Endothelial cell of umbilical vein (primary cell): Measurements from ENCODE around the gene HIVEP3. TPM values are rescaled to one million over a fixed set of nuclear protein-coding genes. Genes with fewer than 3 reads are reported as not detected.

Experiments used
- BruUV-seq: library from RNA; stranded (reverse); fragments of 400-500 nt; replicated peaks from 2 replicates; lab custom pipeline; 2021; lab: Mats Ljungman, UMichigan
- CTCF ChIA-PET: fragments of 300-600, 350-600 bp; sonication (Branson Sonifier 250); formaldehyde crosslinking; loops from one replicate; lab custom pipeline; 2021; ENCODE audit warnings: antibody characterized with exemption, inconsistent platforms; lab: Charles Lee
- POLR2A ChIA-PET: fragments of 300-600, 350-600 bp; sonication (Branson Sonifier 250); formaldehyde crosslinking; loops from one replicate; lab custom pipeline; 2021; ENCODE audit warnings: antibody characterized with exemption, inconsistent platforms; lab: Charles Lee
- DNase-seq: peaks from one replicate; pipeline ENCODE4 v3.0.0-alpha.2; 2011; ENCODE audit warnings: low read depth, low spot score
- FAIRE-seq: peaks from 2 replicates; lab custom pipeline; 2011; peaks lifted over from hg19 to GRCh38; lab: Jason Lieb, UNC
- H2AFZ ChIP-seq: 2 replicates; pipeline ENCODE4 v1.6.0; 2012; ENCODE audit warnings: low read depth, low read length, control low read depth, inconsistent platforms
- H3K27ac ChIP-seq: 2 replicates; pipeline ENCODE4 v1.5.1; 2011; ENCODE audit warnings: low read depth, mild to moderate bottlenecking, control low read depth, low read length, moderate library complexity; ENCODE audit not compliant: insufficient read depth
- H3K27me3 ChIP-seq, 2 experiments: 2 replicates each; pipeline versions ENCODE4 v1.6.0 to v1.6.1; 2011; ENCODE audit warnings: low read length in 2 of 2, mixed read lengths in 1 of 2; ENCODE audit not compliant: control insufficient read depth in 2 of 2, insufficient read depth in 2 of 2
- H3K36me3 ChIP-seq, 2 experiments: 2 replicates in 1 of 2; 3 replicates in 1 of 2; pipeline ENCODE4 v1.5.1; 2011; ENCODE audit warnings: low read length in 2 of 2, mild to moderate bottlenecking in 1 of 2, moderate library complexity in 1 of 2; ENCODE audit not compliant: control insufficient read depth in 2 of 2, insufficient read depth in 2 of 2; ENCODE audit errors: extremely low read depth in 1 of 2
- H3K4me1 ChIP-seq: 3 replicates; pipeline ENCODE4 v1.5.1; 2011; ENCODE audit warnings: mild to moderate bottlenecking, low read length; ENCODE audit not compliant: control insufficient read depth, insufficient read depth; ENCODE audit errors: extremely low read depth
- H3K4me2 ChIP-seq: 2 replicates; pipeline ENCODE4 v1.6.1; 2011; ENCODE audit warnings: low read length, control low read depth, mixed read lengths; ENCODE audit not compliant: insufficient read depth
- H3K4me3 ChIP-seq, 3 experiments: fragments of 200-600 bp in 1 of 3; sonication (generic), shearing (Covaris generic) in 1 of 3; replicated peaks in 1 of 3; 2 replicates each; pipeline ENCODE4 v1.5.1; 2011 to 2016; ENCODE audit warnings: control low read depth in 3 of 3, low read length in 3 of 3, mild to moderate bottlenecking in 2 of 3, inconsistent platforms in 1 of 3, low read depth in 1 of 3, moderate library complexity in 1 of 3; ENCODE audit not compliant: insufficient read depth in 1 of 3
- H3K79me2 ChIP-seq: 2 replicates; pipeline ENCODE4 v1.6.0; 2012; ENCODE audit warnings: low read length, inconsistent platforms; ENCODE audit not compliant: control insufficient read depth, insufficient read depth
- H3K9ac ChIP-seq: replicated peaks from 2 replicates; pipeline ENCODE3; 2011; ENCODE audit warnings: low read length, control low read depth; ENCODE audit not compliant: insufficient read depth; ENCODE audit errors: extremely low read depth
- H3K9me1 ChIP-seq: replicated peaks from 3 replicates; pipeline ENCODE4 v1.6.0; 2011; ENCODE audit warnings: mild to moderate bottlenecking, low read length; ENCODE audit not compliant: control insufficient read depth, insufficient read depth; ENCODE audit errors: extremely low read depth
- H3K9me3 ChIP-seq: replicated peaks from 2 replicates; pipeline ENCODE4 v1.5.1; 2012; ENCODE audit warnings: low read length, inconsistent platforms; ENCODE audit not compliant: control insufficient read depth, insufficient read depth
- H4K20me1 ChIP-seq: replicated peaks from 2 replicates; pipeline ENCODE3; 2011; ENCODE audit warnings: mild to moderate bottlenecking, low read length; ENCODE audit not compliant: control insufficient read depth, insufficient read depth; ENCODE audit errors: extremely low read depth
- EZH2 ChIP-seq: IDR thresholded peaks from 2 replicates; pipeline ENCODE4 v1.6.1; 2012; ENCODE audit warnings: borderline replicate concordance, low read depth, mild to moderate bottlenecking, moderate library complexity, low read length, inconsistent platforms; ENCODE audit not compliant: severe bottlenecking
- FOS ChIP-seq: IDR thresholded peaks from 2 replicates; pipeline ENCODE4 v1.6.1; 2011; ENCODE audit warnings: mild to moderate bottlenecking, low read length, moderate library complexity, borderline replicate concordance; ENCODE audit not compliant: insufficient read depth
- GATA2 ChIP-seq: IDR thresholded peaks from 2 replicates; pipeline ENCODE4 v1.7.0; 2011; ENCODE audit warnings: low read depth, mild to moderate bottlenecking, moderate library complexity, mixed read lengths, low read length; ENCODE audit not compliant: insufficient read length, insufficient read depth
- JUN ChIP-seq: IDR thresholded peaks from 2 replicates; pipeline ENCODE4 v1.6.1; 2011; ENCODE audit warnings: borderline replicate concordance, low read depth; ENCODE audit not compliant: insufficient read length, insufficient read depth
- MAX ChIP-seq: IDR thresholded peaks from 2 replicates; pipeline ENCODE4 v1.6.1; 2011; ENCODE audit not compliant: insufficient read depth, insufficient read length
- MYC ChIP-seq: IDR thresholded peaks from one replicate; pipeline ENCODE4 v1.6.1; 2011; ENCODE audit warnings: mild to moderate bottlenecking, low read depth, low read length
- POLR2A ChIP-seq: IDR thresholded peaks from 2 replicates; pipeline ENCODE4 v1.6.1; 2012; ENCODE audit warnings: low read depth, mild to moderate bottlenecking, control low read depth, low read length
- POLR2AphosphoS5 ChIP-seq: IDR thresholded peaks from 2 replicates; pipeline ENCODE4 v1.6.1; 2012; ENCODE audit warnings: low read depth, mild to moderate bottlenecking, control low read depth, low read length, moderate library complexity; ENCODE audit not compliant: insufficient read depth
- dilution Hi-C: fragments of 300-500 bp; cut with MboI; formaldehyde crosslinking; loops from one replicate; pipeline ENCODE4 v1.15.0; 2019; ENCODE audit warnings: low sequenced_read_pairs; ENCODE audit not compliant: extremely low pct_ligation_motif_present
- intact Hi-C: fragments of 100-400 bp; cut with micrococcal nuclease; formaldehyde crosslinking; loops from one replicate; pipeline ENCODE4 v1.10.0; 2022
- polyA plus RNA-seq, 4 experiments: library from polyadenylated mRNA; depleted of rRNA in 3 of 4; stranded (reverse) in 3 of 4; unstranded in 1 of 4; fragments of >200 nt; gene quantifications; 2 replicates each; pipeline versions ENCODE4 v1.2.1 to v1.2.3, GENCODE V29; 2011 to 2012; ENCODE audit warnings: missing spikeins in 1 of 4
- total RNA-seq: library from RNA; stranded (reverse); gene quantifications from 2 replicates; pipeline ENCODE4 v1.2.3, GENCODE V29; 2021
- TF ChIP-seq, protein P1 (sequence below), 2 donors: IDR thresholded peaks; 1 replicate in 1 of 2; 2 replicates in 1 of 2; pipeline ENCODE4 v1.5.1; 2011; ENCODE audit warnings: low read length in 2 of 2, mild to moderate bottlenecking in 2 of 2, moderate library complexity in 2 of 2, control low read depth in 1 of 2, inconsistent platforms in 1 of 2, low read depth in 1 of 2; ENCODE audit not compliant: insufficient read depth in 1 of 2; ENCODE audit errors: extremely low read depth in 1 of 2

The HIVEP3 gene
- total and polyA plus RNA-seq, 2 donors (not counting 3 experiments of a cell fraction or from before 2014, with no cell fraction given), result 3.4 to 4.0 TPM

- DNase-seq, result peak; percentile 75
- Histone ChIP-seq H3K4me1 (peaks cover 27% of the 10 kb centered on the region), H3K4me3 (no peak overlapping the region), H3K27me3 (no peaks in the 10 kb centered on the region), H3K36me3 (no peaks in the 10 kb centered on the region), H3K79me2 (no peaks in the 10 kb centered on the region), H3K9me3 (no peaks in the 10 kb centered on the region), H3K9me1 (no peaks in the 10 kb centered on the region), H2AFZ (no peak overlapping the region), H4K20me1 (no peaks in the 10 kb centered on the region), H3K9ac (no peak overlapping the region), H3K27ac (peak overlapping the region; percentile 10), H3K4me2 (peak overlapping the region; percentile 19)
- TF ChIP-seq JUN (peak; percentile 45), GATA2 (no peak), FOS (peak; percentile 54), POLR2AphosphoS5 (peak; percentile 66), EZH2 (no peak)
- no TSS peak for BruUV-seq
- intact Hi-C loops (loop anchor here (1.0 to 5.0 kb wide), 4 partner anchors 22 to 197 kb away; no protein-coding TSS in a partner anchor), dilution Hi-C loops (no loop called here)
- FAIRE-seq, result peak; percentile 86
- CTCF ChIA-PET, result interaction anchor here (0.7 to 1.6 kb wide), 8 partner anchors 29 to 333 kb away, joined by 3 to 12 read pairs (median 4); no protein-coding TSS in a partner anchor
- POLR2A ChIA-PET, result interaction anchor here (0.6 kb wide), 1 partner anchor 66 kb away, joined by 4 read pairs; no protein-coding TSS in a partner anchor
Observed at GRCh38 chr1:41840592-41841246, 78.0 kb downstream of the HIVEP3 start.

- FAIRE-seq, result no peak
- H3K9ac ChIP-seq, result no peak overlapping the region
- no peak overlapping the region for H2AFZ ChIP-seq
- TF ChIP-seq POLR2AphosphoS5 (no peak), EZH2 (no peak), FOS (no peak), MYC (no peak), GATA2 (no peak), MAX (no peak), POLR2A (no peak), JUN (no peak)
- TF ChIP-seq, protein P1, sequence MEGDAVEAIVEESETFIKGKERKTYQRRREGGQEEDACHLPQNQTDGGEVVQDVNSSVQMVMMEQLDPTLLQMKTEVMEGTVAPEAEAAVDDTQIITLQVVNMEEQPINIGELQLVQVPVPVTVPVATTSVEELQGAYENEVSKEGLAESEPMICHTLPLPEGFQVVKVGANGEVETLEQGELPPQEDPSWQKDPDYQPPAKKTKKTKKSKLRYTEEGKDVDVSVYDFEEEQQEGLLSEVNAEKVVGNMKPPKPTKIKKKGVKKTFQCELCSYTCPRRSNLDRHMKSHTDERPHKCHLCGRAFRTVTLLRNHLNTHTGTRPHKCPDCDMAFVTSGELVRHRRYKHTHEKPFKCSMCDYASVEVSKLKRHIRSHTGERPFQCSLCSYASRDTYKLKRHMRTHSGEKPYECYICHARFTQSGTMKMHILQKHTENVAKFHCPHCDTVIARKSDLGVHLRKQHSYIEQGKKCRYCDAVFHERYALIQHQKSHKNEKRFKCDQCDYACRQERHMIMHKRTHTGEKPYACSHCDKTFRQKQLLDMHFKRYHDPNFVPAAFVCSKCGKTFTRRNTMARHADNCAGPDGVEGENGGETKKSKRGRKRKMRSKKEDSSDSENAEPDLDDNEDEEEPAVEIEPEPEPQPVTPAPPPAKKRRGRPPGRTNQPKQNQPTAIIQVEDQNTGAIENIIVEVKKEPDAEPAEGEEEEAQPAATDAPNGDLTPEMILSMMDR (IDR thresholded peaks at IDR 0.05; ENCODE audit: extremely low read depth in 1 of 2, insufficient read depth in 1 of 2, low read depth in 1 of 2, low read length in 2 of 2), result no peak
- no peak overlapping the region for H3K4me2 ChIP-seq
- BruUV-seq, result no TSS peak
- no peak for DNase-seq
- H3K79me2 ChIP-seq, result no peaks in the 10 kb centered on the region
- peaks cover 19% of the 10 kb centered on the region for H3K4me1 ChIP-seq
- H3K27ac ChIP-seq, result no peak overlapping the region
- dilution Hi-C loops (no loop called here), intact Hi-C loops (no loop called here)
- no peaks in the 10 kb centered on the region for H3K27me3 ChIP-seq
- no peaks in the 10 kb centered on the region for H4K20me1 ChIP-seq
- H3K9me3 ChIP-seq, result no peaks in the 10 kb centered on the region
- H3K9me1 ChIP-seq, result no peaks in the 10 kb centered on the region
- ChIA-PET CTCF (no interaction called here), POLR2A (no interaction called here)
- no peaks in the 10 kb centered on the region for H3K36me3 ChIP-seq
- no peak overlapping the region for H3K4me3 ChIP-seq
Observed at GRCh38 chr1:41838266-41838665, 80.5 kb downstream of the HIVEP3 start.
